Lower lobe of right lung (tissue), 2 donors: Measurements from ENCODE around the gene TMEM129. TPM values are rescaled to one million over a fixed set of nuclear protein-coding genes. Genes with fewer than 3 reads are reported as not detected.
"Not testable (repeated sequence)": the region's sequence is repeated elsewhere in the genome, so short reads cannot be mapped to it uniquely, and the experiment has no call there.

Experiments
- ATAC-seq, 2 donors: fragments of 200-7000 bp; cut with Tn5 transposase; one replicate each; pipeline ENCODE4 v1.9.1; 2020 to 2022; ENCODE audit warnings: mild to moderate bottlenecking in 2 of 2, moderate library complexity in 2 of 2
- DNase-seq: peaks from one replicate; pipeline ENCODE4 v3.0.0-alpha.2; 2020
- H3K27ac ChIP-seq: fragments of 200-600 bp; one replicate; pipeline ENCODE4 v1.8.0; 2022
- H3K27me3 ChIP-seq: fragments of 200-600 bp; one replicate; pipeline ENCODE4 v1.8.0; 2022; ENCODE audit warnings: low read depth
- H3K36me3 ChIP-seq: fragments of 200-600 bp; one replicate; pipeline ENCODE4 v1.8.0; 2022; ENCODE audit warnings: mild to moderate bottlenecking
- H3K4me1 ChIP-seq: fragments of 200-600 bp; one replicate; pipeline ENCODE4 v1.8.0; 2022
- H3K4me3 ChIP-seq: fragments of 200-600 bp; one replicate; pipeline ENCODE4 v1.8.0; 2022; ENCODE audit warnings: mild to moderate bottlenecking
- H3K9me3 ChIP-seq: fragments of 200-600 bp; one replicate; pipeline ENCODE4 v1.8.0; 2022
- CTCF ChIP-seq: fragments of 200-600 bp; IDR thresholded peaks from one replicate; pipeline ENCODE4 v1.8.0; 2022; ENCODE audit warnings: antibody characterized with exemption, mild to moderate bottlenecking
- intact Hi-C: fragments of 100-400 bp; cut with DNase I; formaldehyde crosslinking; loops from one replicate; pipeline ENCODE4 v1.11.0; 2022
- total RNA-seq: library from RNA; stranded (reverse); fragmentation: NEBNext Ultra II Directional; extraction: Animal tissue kit (Norgen Biotek cat#: 25700); gene quantifications from one replicate; pipeline ENCODE4 v1.2.1, GENCODE V29; 2021
- donor health status: DM: no; HTN: yes; CAD: no; lungs with severe emphysema.

Gene TMEM129
- total RNA-seq, 1 donor from 2014 or later: 30.9 TPM

GRCh38 chr4:1703867-1704266 is 17.3 kb downstream of the TMEM129 start:
- H3K27me3 ChIP-seq: no peaks in the 10 kb centered on the region
- TF ChIP-seq CTCF: no peak
- no peak for DNase-seq
- intact Hi-C loops: no loop called here
- H3K4me1 ChIP-seq: peaks cover 12% of the 10 kb centered on the region
- no peak overlapping the region for H3K27ac ChIP-seq
- no peaks in the 10 kb centered on the region for H3K9me3 ChIP-seq
- H3K36me3 ChIP-seq: peaks cover 74% of the 10 kb centered on the region
- H3K4me3 ChIP-seq: no peak overlapping the region
- no peak for ATAC-seq

- intact Hi-C loops: not testable (repeated sequence)
- H3K36me3 ChIP-seq: peaks cover 93% of the 10 kb centered on the region
These were observed 19.5 kb downstream of the TMEM129 start for GRCh38 chr4:1701671-1702070.

GRCh38 chr4:1695913-1696312 is 25.2 kb downstream of the TMEM129 start:
- H3K36me3 ChIP-seq: peaks cover 97% of the 10 kb centered on the region

More at GRCh38 chr4:1701671-1702070, 19.5 kb downstream of the TMEM129 start:
- H3K9me3 ChIP-seq, H3K27me3 ChIP-seq, H3K27ac ChIP-seq, H3K4me1 ChIP-seq, ATAC-seq, H3K4me3 ChIP-seq: not testable (repeated sequence)
- peak; percentile 24 for DNase-seq

GRCh38 chr4:1693131-1693896 is 27.8 kb downstream of the TMEM129 start:
- no peak overlapping the region for H3K27ac ChIP-seq
- intact Hi-C loops: loop anchor here (5.0 kb wide), 1 partner anchor 34 kb away; no protein-coding TSS in a partner anchor
- no peaks in the 10 kb centered on the region for H3K9me3 ChIP-seq
- peaks cover 6% of the 10 kb centered on the region for H3K4me1 ChIP-seq
- peaks cover 78% of the 10 kb centered on the region for H3K36me3 ChIP-seq
- H3K4me3 ChIP-seq: no peak overlapping the region
- DNase-seq (peak; percentile 83), ATAC-seq (peak; percentile 92 to 95)
- H3K27me3 ChIP-seq: no peaks in the 10 kb centered on the region
- peak; percentile 96 for TF ChIP-seq CTCF

More at GRCh38 chr4:1695913-1696312, 25.2 kb downstream of the TMEM129 start:
- peaks cover 6% of the 10 kb centered on the region for H3K4me1 ChIP-seq
- H3K27me3 ChIP-seq: no peaks in the 10 kb centered on the region
- ATAC-seq (no peak), DNase-seq (peak; percentile 13)
- H3K9me3 ChIP-seq: no peaks in the 10 kb centered on the region
- intact Hi-C loops: no loop called here
- no peak overlapping the region for H3K27ac ChIP-seq
- TF ChIP-seq CTCF: no peak
- H3K4me3 ChIP-seq: no peak overlapping the region

- H3K27me3 ChIP-seq: no peaks in the 10 kb centered on the region
- H3K36me3 ChIP-seq: peaks cover 66% of the 10 kb centered on the region
These were observed 29.3 kb downstream of the TMEM129 start for GRCh38 chr4:1691737-1692373.

More at GRCh38 chr4:1691737-1692373, 29.3 kb downstream of the TMEM129 start:
- Histone ChIP-seq H3K27ac (no peak overlapping the region), H3K9me3 (no peaks in the 10 kb centered on the region), H3K4me1 (peaks cover 6% of the 10 kb centered on the region), H3K4me3 (no peak overlapping the region)
- DNase-seq (peak; percentile 28), ATAC-seq (no peak)
- intact Hi-C loops: loop anchor here (5.0 kb wide), 1 partner anchor 35 kb away; no protein-coding TSS in a partner anchor
- TF ChIP-seq CTCF: no peak
